GM21528 (cell line): ENCODE data around the gene BTG1.

ENCODE experiments used
- ATAC-seq: cut with Tn5 transposase; IDR thresholded peaks from one replicate; pipeline ENCODE4 v1.9.1; 2021; ENCODE audit warnings: mild to moderate bottlenecking, moderate library complexity; ENCODE audit not compliant: unreplicated experiment, low FRiP score

Gene BTG1

GRCh38 chr12:92134638-92135274 is 10.9 kb downstream of the BTG1 start:
- no peak for ATAC-seq

- peak; percentile 35 for ATAC-seq
Observed at GRCh38 chr12:92133795-92134637, 11.6 kb downstream of the BTG1 start.

- no peak for ATAC-seq
Observed at GRCh38 chr12:92133171-92133570, 12.5 kb downstream of the BTG1 start.

GRCh38 chr12:92132288-92132687 is 13.4 kb downstream of the BTG1 start:
- no peak for ATAC-seq

- ATAC-seq: no peak
Observed at GRCh38 chr12:92130999-92131398, 14.6 kb downstream of the BTG1 start.

GRCh38 chr12:92129609-92130008 is 16.0 kb downstream of the BTG1 start:
- ATAC-seq: no peak

- ATAC-seq: no peak
Observed at GRCh38 chr12:92128612-92129011, 17.0 kb downstream of the BTG1 start.

- no peak for ATAC-seq
Observed at GRCh38 chr12:92124689-92125029, 21.0 kb downstream of the BTG1 start.

- no peak for ATAC-seq
Observed at GRCh38 chr12:92123780-92124688, 21.6 kb downstream of the BTG1 start.

GRCh38 chr12:92122941-92123779 is 22.5 kb downstream of the BTG1 start:
- no peak for ATAC-seq

GRCh38 chr12:92121826-92122225 is 23.8 kb downstream of the BTG1 start:
- no peak for ATAC-seq

- ATAC-seq: no peak
Observed at GRCh38 chr12:92118826-92119536, 26.7 kb downstream of the BTG1 start.

- no peak for ATAC-seq
Observed at GRCh38 chr12:92114834-92115233, 30.8 kb downstream of the BTG1 start.

- no peak for ATAC-seq
Observed at GRCh38 chr12:92111256-92111655, 34.4 kb downstream of the BTG1 start.

- no peak for ATAC-seq
Observed at GRCh38 chr12:92110083-92110640, 35.5 kb downstream of the BTG1 start.

GRCh38 chr12:92109613-92110012 is 36.0 kb downstream of the BTG1 start:
- ATAC-seq: no peak

GRCh38 chr12:92108651-92109050 is 37.0 kb downstream of the BTG1 start:
- ATAC-seq: no peak

GRCh38 chr12:92107621-92108131 is 38.0 kb downstream of the BTG1 start:
- no peak for ATAC-seq

GRCh38 chr12:92107094-92107493 is 38.6 kb downstream of the BTG1 start:
- no peak for ATAC-seq
